ENCODE measurements around the gene RIGI.

The RIGI gene

DNA sequence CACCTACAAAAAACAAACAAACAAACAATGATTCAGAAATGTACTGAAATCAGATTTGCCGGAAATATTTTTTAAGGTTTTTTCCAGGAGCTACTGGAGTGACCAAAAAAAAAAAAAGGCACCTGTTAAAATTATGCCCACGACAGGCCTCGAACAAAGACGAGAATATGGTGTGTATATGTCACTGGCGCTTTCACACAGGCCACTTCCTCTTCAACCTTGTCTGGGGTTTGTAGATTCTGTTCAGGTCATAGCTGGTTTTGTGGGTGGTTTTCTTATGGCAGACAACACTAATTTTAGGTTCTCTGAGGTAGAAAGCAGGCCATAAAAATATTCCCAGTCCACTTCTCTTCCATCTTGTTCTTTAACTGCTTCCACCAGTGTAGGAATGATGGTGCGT lies 40.0 kb upstream of the RIGI start:
- no peak for ATAC-seq
- TF ChIP-seq TCF4 (CRISPR knock-in tag; IDR thresholded peaks at IDR 0.05; ENCODE audit: borderline replicate concordance) (no peak), ZC3H10 (CRISPR knock-in tag; IDR thresholded peaks at IDR 0.05) (no peak), ZNF8 (CRISPR knock-in tag; IDR thresholded peaks at IDR 0.05) (no peak)
- TF ChIP-seq, protein P1, sequence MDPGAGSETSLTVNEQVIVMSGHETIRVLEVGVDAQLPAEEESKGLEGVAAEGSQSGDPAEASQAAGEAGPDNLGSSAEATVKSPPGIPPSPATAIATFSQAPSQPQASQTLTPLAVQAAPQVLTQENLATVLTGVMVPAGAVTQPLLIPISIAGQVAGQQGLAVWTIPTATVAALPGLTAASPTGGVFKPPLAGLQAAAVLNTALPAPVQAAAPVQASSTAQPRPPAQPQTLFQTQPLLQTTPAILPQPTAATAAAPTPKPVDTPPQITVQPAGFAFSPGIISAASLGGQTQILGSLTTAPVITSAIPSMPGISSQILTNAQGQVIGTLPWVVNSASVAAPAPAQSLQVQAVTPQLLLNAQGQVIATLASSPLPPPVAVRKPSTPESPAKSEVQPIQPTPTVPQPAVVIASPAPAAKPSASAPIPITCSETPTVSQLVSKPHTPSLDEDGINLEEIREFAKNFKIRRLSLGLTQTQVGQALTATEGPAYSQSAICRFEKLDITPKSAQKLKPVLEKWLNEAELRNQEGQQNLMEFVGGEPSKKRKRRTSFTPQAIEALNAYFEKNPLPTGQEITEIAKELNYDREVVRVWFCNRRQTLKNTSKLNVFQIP (CRISPR knock-in tag; IDR thresholded peaks at IDR 0.05; ENCODE audit: borderline replicate concordance, low read depth) = no peak

DNA sequence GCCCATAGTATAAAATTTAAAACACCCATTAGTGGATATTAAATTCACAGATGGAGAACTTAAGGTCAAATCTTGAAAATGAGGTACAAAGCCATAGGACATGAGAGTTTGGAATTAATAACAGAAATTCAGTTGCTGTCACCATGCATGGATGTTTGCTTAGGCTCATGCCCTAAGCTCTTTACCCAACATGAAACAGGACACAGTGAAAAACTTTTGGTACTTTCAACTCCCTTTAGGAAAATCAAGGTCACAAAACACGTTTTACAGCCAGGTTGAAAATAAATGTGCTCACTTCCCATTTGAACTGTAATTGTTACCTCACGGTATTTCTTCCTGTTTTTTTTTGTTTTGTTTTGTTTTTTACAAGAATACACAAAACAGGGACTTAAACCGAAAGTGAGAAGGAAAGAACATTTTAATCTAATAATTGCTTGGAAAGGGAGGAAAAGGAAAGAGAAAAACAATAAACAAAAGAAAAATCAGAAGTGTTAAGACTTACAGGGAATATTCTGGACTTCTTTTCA lies 32.5 kb upstream of the RIGI start:
- ATAC-seq = no peak
- no peak for TF ChIP-seq BACH2 (CRISPR knock-in tag; IDR thresholded peaks at IDR 0.05; ENCODE audit: borderline replicate concordance)
- TF ChIP-seq TCF4 (CRISPR knock-in tag; IDR thresholded peaks at IDR 0.05; ENCODE audit: borderline replicate concordance) = no peak
- no peak for TF ChIP-seq ARNTL (CRISPR knock-in tag; IDR thresholded peaks at IDR 0.05; ENCODE audit: borderline replicate concordance, low read depth)
- TF ChIP-seq ESRRG (CRISPR knock-in tag; IDR thresholded peaks at IDR 0.05) = no peak
- no peak for TF ChIP-seq ZC3H10 (CRISPR knock-in tag; IDR thresholded peaks at IDR 0.05)
- TF ChIP-seq TOX (CRISPR knock-in tag; IDR thresholded peaks at IDR 0.05; ENCODE audit: borderline replicate concordance) = no peak

DNA sequence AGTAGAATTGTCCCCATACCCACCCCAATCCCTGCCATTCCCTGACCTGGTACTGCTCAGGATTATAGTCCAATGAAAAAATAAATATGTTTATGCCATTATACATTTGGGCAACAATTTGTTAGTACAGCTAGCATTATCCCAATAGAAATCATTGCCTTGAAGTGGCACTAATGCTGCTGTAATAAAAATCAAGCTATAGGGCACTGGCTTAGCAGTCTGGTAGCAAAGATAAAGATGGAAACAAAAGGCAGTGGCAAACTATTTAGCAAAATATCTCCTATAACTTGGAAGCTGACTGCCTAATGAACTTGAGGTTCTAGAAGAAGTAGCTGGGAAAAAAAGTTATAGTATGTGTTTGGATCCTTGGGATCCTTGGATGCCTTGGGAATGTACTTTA lies 28.6 kb upstream of the RIGI start:
- TF ChIP-seq ISL1 (CRISPR knock-in tag; IDR thresholded peaks at IDR 0.05) (no peak), SNAI2 (CRISPR knock-in tag; IDR thresholded peaks at IDR 0.05) (no peak), PPARA (CRISPR knock-in tag; IDR thresholded peaks at IDR 0.05; ENCODE audit: borderline replicate concordance) (no peak), TOX (CRISPR knock-in tag; IDR thresholded peaks at IDR 0.05; ENCODE audit: borderline replicate concordance) (no peak), ARNTL (CRISPR knock-in tag; IDR thresholded peaks at IDR 0.05; ENCODE audit: borderline replicate concordance, low read depth) (no peak), ESRRG (CRISPR knock-in tag; IDR thresholded peaks at IDR 0.05) (no peak), GLIS3 (CRISPR knock-in tag; IDR thresholded peaks at IDR 0.05) (no peak)
- TF ChIP-seq, protein P2, sequence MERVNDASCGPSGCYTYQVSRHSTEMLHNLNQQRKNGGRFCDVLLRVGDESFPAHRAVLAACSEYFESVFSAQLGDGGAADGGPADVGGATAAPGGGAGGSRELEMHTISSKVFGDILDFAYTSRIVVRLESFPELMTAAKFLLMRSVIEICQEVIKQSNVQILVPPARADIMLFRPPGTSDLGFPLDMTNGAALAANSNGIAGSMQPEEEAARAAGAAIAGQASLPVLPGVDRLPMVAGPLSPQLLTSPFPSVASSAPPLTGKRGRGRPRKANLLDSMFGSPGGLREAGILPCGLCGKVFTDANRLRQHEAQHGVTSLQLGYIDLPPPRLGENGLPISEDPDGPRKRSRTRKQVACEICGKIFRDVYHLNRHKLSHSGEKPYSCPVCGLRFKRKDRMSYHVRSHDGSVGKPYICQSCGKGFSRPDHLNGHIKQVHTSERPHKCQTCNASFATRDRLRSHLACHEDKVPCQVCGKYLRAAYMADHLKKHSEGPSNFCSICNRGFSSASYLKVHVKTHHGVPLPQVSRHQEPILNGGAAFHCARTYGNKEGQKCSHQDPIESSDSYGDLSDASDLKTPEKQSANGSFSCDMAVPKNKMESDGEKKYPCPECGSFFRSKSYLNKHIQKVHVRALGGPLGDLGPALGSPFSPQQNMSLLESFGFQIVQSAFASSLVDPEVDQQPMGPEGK (CRISPR knock-in tag; IDR thresholded peaks at IDR 0.05; ENCODE audit: borderline replicate concordance) = no peak
- TF ChIP-seq, protein P3, sequence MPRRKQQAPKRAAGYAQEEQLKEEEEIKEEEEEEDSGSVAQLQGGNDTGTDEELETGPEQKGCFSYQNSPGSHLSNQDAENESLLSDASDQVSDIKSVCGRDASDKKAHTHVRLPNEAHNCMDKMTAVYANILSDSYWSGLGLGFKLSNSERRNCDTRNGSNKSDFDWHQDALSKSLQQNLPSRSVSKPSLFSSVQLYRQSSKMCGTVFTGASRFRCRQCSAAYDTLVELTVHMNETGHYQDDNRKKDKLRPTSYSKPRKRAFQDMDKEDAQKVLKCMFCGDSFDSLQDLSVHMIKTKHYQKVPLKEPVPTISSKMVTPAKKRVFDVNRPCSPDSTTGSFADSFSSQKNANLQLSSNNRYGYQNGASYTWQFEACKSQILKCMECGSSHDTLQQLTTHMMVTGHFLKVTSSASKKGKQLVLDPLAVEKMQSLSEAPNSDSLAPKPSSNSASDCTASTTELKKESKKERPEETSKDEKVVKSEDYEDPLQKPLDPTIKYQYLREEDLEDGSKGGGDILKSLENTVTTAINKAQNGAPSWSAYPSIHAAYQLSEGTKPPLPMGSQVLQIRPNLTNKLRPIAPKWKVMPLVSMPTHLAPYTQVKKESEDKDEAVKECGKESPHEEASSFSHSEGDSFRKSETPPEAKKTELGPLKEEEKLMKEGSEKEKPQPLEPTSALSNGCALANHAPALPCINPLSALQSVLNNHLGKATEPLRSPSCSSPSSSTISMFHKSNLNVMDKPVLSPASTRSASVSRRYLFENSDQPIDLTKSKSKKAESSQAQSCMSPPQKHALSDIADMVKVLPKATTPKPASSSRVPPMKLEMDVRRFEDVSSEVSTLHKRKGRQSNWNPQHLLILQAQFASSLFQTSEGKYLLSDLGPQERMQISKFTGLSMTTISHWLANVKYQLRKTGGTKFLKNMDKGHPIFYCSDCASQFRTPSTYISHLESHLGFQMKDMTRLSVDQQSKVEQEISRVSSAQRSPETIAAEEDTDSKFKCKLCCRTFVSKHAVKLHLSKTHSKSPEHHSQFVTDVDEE (CRISPR knock-in tag; IDR thresholded peaks at IDR 0.05) = no peak

DNA sequence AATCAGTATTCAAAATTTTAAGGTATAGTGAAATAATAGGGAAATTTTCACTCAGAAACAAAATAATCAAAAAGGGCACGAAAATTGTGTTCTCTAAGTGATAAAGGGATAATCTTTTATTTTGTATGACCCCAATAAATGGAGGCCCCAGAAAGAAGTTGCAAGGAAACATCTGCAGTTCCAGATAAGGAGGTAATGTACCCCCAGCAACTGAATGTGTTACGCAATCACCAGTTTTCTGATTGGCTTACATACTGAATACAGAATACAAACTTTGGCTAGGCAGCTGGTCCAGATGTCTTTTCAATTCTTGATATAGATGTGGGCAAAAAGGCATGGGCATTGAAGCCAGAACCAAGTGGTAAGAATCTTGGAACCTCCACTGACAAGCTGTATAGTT lies 28.1 kb upstream of the RIGI start:
- TF ChIP-seq, protein P4, sequence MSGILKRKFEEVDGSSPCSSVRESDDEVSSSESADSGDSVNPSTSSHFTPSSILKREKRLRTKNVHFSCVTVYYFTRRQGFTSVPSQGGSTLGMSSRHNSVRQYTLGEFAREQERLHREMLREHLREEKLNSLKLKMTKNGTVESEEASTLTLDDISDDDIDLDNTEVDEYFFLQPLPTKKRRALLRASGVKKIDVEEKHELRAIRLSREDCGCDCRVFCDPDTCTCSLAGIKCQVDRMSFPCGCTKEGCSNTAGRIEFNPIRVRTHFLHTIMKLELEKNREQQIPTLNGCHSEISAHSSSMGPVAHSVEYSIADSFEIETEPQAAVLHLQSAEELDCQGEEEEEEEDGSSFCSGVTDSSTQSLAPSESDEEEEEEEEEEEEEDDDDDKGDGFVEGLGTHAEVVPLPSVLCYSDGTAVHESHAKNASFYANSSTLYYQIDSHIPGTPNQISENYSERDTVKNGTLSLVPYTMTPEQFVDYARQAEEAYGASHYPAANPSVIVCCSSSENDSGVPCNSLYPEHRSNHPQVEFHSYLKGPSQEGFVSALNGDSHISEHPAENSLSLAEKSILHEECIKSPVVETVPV (CRISPR knock-in tag; IDR thresholded peaks at IDR 0.05) = no peak
- TF ChIP-seq SNAI2 (CRISPR knock-in tag; IDR thresholded peaks at IDR 0.05) = no peak
- TF ChIP-seq ZC3H10 (CRISPR knock-in tag; IDR thresholded peaks at IDR 0.05) = no peak
- no peak for TF ChIP-seq ZFP3 (CRISPR knock-in tag; IDR thresholded peaks at IDR 0.05)
- no peak for TF ChIP-seq GLIS3 (CRISPR knock-in tag; IDR thresholded peaks at IDR 0.05)
- TF ChIP-seq, protein P2 (CRISPR knock-in tag; IDR thresholded peaks at IDR 0.05; ENCODE audit: borderline replicate concordance) = no peak
- no peak for TF ChIP-seq ZFP30 (CRISPR knock-in tag; IDR thresholded peaks at IDR 0.05)
- TF ChIP-seq RARB (CRISPR knock-in tag; IDR thresholded peaks at IDR 0.05) = no peak
- no peak for TF ChIP-seq PPARA (CRISPR knock-in tag; IDR thresholded peaks at IDR 0.05; ENCODE audit: borderline replicate concordance)
- no peak for TF ChIP-seq ARNTL (CRISPR knock-in tag; IDR thresholded peaks at IDR 0.05; ENCODE audit: borderline replicate concordance, low read depth)
- no peak for TF ChIP-seq ISL1 (CRISPR knock-in tag; IDR thresholded peaks at IDR 0.05)
- no peak for TF ChIP-seq ZNF70 (CRISPR knock-in tag; IDR thresholded peaks at IDR 0.05)
- TF ChIP-seq BACH2 (CRISPR knock-in tag; IDR thresholded peaks at IDR 0.05; ENCODE audit: borderline replicate concordance) = no peak
- TF ChIP-seq CSDC2 (CRISPR knock-in tag; IDR thresholded peaks at IDR 0.05) = no peak
- TF ChIP-seq OSR1 (CRISPR knock-in tag; IDR thresholded peaks at IDR 0.05) = no peak
- ATAC-seq = no peak

More for the DNA sequence above, 28.6 kb upstream of the RIGI start:
- ATAC-seq = no peak

Measured in SK-N-SH treated with all-trans-retinoic acid at 6 μM for 48 hours (cell line).